Stimulated activated CD8-positive, alpha-beta memory T cell treated with anti-CD3 and anti-CD28 coated beads, Interleukin-2, amount 100 ng/mL, for 1 hour (primary cell): Measurements from ENCODE around the gene TTYH3.

Source experiments
- DNase-seq, 2 donors: peaks; one replicate each; pipeline ENCODE4 v3.0.0-alpha.2; 2020; ENCODE audit warnings: low read depth in 2 of 2

The TTYH3 gene

GRCh38 chr7:2708547-2709310 lies 76.9 kb downstream of the TTYH3 start:
- DNase-seq: no peak

DNA sequence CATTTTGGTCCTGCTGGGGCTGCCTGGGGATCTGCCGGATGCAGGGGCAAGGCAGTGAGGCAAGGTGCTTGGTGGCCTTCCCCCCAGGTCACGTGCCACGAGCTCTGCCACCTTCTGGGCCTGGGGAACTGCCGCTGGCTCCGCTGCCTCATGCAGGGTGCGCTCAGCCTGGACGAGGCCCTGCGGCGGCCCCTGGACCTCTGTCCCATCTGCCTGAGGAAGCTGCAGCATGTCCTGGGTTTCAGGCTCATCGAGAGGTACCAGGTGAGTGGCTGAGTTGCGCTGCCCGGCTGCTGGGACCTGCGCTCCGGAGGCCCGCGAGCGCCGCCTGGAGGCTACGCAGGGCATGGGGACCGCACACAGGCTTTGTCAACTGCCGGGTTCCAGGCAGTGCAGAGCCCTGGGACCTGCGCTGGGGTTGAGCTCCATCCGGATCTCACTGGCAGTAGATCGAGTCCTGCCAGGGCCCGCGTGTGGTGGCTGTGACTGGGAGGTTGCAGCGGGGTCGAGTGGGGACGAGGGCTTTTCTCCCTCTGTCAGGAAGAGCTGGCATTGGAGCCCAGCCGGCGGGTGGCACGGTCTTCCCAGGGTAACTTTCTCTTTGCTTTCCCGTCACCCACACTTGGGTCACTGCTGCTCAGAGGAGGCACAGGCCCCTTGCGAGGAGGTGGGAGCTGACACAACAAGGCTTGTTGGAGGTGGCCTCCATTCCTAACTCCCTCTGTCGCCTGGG lies 77.9 kb downstream of the TTYH3 start:
- peak; percentile 52 to 59 for DNase-seq

- DNase-seq: no peak
These were observed 78.5 kb downstream of the TTYH3 start for GRCh38 chr7:2710286-2710655.

DNA sequence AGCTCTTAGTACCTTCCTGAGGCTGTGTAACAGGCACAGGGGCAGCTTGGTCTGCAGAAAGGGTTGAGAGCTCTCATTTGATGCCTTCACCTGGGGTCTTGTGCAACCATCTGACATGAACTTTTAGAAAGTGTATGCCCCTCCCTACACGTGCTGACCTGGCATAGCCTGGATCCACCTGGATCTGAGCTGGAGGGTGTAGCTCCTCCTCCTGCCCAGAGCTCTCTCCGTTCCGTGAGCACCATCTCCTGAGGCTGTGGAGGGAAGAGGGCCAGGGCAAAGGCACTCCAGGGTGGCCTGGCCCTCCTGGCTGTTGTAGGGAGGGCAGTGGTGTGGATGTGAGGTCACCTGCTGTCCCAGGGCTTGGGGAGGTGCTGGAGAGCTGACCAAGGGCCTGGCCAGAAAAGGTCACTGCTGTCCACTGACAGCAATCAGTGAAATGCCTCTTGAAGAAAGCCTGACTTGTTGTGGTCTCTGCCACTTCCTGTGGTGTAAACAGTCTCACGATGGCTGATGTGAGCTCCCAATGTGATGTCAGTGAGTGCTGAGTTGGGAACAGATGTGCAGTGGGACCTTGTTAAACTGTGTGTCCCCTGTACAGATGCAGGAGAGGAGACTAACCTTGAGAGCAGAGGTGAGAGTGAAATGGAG lies 79.2 kb downstream of the TTYH3 start:
- DNase-seq: no peak

DNA sequence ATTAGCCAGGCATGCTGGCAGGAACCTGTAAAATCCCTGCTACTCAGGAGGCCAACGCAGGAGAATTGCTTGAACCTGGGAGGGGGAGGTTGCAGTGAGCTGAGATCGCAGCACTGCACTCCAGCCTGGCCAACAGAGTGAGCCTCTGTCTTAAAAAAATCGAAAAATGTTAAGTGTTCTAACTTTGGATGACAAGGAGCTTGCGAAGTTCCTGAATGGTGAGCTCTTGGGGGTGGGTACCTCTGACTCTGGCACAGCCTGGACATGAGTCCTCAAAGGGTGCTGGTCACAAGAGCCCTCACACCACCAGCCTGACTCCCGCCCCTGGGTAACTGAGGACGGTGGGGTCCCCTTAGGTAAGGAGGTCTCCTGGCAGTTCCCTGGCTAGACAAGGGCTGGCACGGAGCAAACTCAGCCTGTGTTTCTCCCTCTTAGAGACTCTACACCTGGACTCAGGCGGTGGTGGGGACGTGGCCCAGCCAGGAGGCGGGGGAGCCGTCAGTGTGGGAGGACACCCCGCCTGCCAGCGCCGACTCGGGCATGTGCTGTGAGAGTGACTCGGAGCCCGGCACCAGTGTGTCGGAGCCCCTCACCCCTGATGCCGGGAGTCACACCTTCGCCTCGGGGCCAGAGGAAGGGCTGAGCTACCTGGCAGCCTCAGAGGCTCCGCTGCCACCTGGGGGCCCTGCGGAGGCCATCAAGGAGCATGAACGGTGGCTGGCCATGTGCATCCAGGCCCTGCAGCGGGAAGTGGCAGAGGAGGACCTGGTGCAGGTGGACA lies 80.3 kb downstream of the TTYH3 start:
- no peak for DNase-seq

- DNase-seq: no peak
These were observed 81.6 kb downstream of the TTYH3 start for GRCh38 chr7:2713370-2713769.

DNA sequence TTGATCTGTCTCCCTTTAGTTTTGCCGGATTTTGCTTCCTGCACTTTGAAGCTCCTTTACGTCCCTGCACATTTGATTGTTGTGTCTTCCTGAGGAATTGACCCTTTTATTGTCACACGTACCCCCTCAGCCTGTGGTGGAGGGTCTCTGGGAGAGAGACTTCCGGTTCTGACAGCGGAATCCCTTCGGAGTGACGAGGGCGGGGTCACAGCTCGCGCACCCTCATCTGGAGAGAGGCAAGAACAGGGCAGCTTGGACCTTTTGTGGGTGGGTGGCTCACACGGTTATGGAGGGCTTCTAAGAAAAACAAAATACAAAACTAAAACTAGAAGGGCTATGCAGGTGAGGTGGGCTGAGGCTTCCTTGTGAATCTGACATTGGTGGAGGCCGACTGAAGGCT lies 82.2 kb downstream of the TTYH3 start:
- DNase-seq: no peak
